Omental fat pad (tissue), 4 donors: Measurements from ENCODE around the gene OR4D2. TPM values are rescaled to one million over a fixed set of nuclear protein-coding genes. Genes with fewer than 3 reads are reported as not detected.

Experiments
- ATAC-seq: fragments of 150-250 bp; one replicate; pipeline ENCODE4 v1.9.1; 2016; ENCODE audit warnings: mild to moderate bottlenecking, moderate library complexity; ENCODE audit not compliant: low FRiP score
- DNase-seq: peaks from one replicate; pipeline ENCODE4 v3.0.0-alpha.2; 2019; ENCODE audit warnings: low spot score
- total RNA-seq, 4 donors: library from RNA; depleted of rRNA; stranded (reverse); fragments of >200 nt; gene quantifications; one replicate each; pipeline ENCODE4 v1.1.0, GENCODE V29; 2016
- TF ChIP-seq, protein P1 (sequence below), 3 donors: fragments of 450-650 bp; IDR thresholded peaks; one replicate each; pipeline ENCODE4 v1.5.1; 2016 to 2017; ENCODE audit warnings: antibody characterized with exemption in 3 of 3, mild to moderate bottlenecking in 3 of 3, moderate library complexity in 2 of 3

The OR4D2 gene
- total RNA-seq, 4 donors from 2014 or later: not detected

DNA sequence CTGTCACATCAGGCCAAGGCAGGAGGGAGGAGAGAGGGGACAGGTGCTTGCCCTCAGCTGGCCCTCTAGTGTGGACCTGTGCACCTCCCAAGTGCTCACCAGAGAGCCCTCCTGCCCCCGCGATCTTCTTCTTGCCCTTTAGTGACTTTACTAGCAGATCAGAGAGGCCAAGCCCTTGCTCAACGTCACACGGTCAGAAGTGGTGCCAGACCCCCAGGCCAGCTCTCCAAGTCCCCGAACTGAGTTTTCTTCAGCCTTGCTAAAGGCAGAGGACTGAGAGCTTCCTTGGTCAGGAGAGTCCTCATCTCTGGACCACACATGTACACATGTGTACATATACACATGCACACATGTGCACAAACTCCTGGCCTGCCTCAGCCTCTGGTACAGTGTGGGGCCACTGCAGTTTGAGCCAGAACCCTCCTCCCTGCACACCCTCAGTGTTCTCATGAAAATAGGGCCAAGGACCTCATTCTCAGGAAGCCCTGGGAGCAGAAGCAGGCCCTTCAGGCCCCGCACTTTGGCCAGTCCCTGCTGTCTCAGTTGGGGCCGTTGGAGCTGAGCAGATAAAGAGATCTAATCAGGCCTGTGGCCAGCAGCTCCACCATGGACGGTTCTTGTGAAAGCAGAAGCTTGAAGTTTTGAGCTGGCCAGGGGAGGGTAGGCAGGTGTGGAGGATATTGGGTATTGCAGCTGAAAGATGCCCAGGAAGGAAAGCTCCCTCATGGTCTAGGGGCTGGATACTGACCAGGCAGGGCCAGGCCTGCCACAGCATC lies 18.4 kb downstream of the OR4D2 start:
- DNase-seq (no peak), ATAC-seq (no peak)
- TF ChIP-seq, protein P1, sequence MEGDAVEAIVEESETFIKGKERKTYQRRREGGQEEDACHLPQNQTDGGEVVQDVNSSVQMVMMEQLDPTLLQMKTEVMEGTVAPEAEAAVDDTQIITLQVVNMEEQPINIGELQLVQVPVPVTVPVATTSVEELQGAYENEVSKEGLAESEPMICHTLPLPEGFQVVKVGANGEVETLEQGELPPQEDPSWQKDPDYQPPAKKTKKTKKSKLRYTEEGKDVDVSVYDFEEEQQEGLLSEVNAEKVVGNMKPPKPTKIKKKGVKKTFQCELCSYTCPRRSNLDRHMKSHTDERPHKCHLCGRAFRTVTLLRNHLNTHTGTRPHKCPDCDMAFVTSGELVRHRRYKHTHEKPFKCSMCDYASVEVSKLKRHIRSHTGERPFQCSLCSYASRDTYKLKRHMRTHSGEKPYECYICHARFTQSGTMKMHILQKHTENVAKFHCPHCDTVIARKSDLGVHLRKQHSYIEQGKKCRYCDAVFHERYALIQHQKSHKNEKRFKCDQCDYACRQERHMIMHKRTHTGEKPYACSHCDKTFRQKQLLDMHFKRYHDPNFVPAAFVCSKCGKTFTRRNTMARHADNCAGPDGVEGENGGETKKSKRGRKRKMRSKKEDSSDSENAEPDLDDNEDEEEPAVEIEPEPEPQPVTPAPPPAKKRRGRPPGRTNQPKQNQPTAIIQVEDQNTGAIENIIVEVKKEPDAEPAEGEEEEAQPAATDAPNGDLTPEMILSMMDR (IDR thresholded peaks at IDR 0.05): no peak

DNA sequence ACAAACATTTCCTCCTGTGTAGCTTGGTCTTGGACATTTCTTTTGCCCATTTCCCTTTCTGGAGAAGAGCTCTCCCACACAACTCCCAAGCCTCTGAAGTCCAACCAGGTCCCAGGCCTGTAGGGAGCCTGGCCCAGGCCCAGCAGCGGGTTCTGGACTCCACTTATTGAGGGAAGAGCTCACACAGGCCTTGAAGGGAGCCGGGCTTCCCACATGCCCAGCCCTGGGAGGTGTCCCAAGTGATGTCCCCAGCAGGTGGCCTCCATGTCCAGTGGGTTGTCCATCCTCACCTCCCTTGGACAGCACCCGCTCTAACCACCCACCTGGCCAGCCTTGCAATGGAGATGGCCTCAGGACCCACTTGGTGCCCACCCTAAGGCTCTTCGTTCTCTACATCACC lies 19.8 kb downstream of the OR4D2 start:
- DNase-seq (no peak), ATAC-seq (no peak)
- TF ChIP-seq, protein P1 (IDR thresholded peaks at IDR 0.05): no peak

DNA sequence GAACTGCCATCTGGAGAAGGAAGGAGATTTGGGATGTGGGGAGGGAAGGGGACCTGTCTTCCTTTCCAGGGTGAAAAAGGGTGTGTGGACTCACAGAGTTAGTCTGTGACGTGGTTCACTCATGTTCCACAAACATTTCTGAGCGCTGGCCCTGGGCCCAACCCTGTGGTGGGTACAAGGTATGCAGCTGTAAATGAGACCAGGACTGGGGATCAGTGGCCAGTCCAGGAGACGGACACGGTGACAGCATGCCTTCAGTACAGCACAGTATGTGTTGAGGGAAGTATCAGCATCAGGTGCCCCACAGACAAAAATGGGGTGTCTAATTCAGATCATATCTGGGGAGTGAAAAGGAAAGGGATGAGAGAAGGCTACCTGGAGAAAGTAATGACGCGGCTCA lies 20.3 kb downstream of the OR4D2 start:
- no peak for DNase-seq
- ATAC-seq: no peak
- TF ChIP-seq, protein P1 (IDR thresholded peaks at IDR 0.05): no peak

DNA sequence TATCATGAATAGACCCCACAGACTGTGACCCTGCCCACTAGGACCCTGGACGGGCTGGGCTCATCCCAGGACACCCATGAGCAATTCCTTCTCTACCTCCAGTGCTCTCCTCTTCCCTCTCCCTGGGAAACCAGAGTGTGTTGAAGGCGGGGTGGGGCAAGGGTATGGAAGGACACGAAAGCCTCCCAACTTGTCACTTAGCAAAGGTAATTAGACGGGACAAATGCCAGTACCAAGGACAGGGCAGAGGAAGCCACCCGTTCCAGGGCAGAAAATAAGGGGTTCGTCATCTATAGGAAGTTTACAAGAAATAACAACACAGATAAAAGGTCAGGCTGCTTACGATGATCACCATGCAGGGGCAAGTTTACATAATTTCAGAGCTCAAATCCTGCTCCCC lies 20.9 kb downstream of the OR4D2 start:
- TF ChIP-seq, protein P1 (IDR thresholded peaks at IDR 0.05): no peak
- ATAC-seq (no peak), DNase-seq (no peak)

DNA sequence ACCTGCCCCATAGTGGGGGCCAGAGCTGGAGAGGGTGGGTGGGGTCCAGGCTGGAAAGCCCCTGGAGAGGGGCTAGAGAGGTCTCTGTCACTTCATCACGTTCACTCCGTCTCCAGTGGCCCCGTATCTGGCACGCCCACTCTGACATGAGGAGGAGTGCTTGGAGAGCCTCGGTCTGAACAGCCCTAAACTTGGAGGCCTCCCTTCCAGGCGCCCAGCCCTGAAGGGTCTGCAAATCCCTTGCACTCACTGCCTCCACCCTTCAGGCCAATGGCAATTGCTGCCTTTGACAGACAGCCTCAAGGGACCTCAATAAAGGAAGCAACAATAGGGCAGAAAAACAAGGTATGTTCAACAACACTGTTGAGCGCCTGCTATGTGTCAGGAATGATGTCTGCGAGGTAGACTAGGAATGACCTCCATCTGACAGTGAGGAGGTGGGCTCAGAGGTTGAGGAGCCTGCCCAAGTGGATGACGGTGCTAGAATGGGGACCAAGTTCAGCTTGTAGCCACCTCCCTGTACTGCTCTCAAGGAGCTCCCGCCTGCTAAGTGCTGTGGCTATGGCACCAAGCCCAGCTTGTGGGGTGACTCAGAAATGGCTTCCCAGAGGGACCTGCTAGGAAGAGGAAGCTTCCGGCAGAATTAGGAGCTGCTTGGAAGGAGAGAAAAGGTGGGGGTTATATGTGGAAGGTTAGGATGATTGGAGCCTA lies 22.8 kb downstream of the OR4D2 start:
- TF ChIP-seq, protein P1 (IDR thresholded peaks at IDR 0.05): no peak
- DNase-seq (no peak), ATAC-seq (no peak)

DNA sequence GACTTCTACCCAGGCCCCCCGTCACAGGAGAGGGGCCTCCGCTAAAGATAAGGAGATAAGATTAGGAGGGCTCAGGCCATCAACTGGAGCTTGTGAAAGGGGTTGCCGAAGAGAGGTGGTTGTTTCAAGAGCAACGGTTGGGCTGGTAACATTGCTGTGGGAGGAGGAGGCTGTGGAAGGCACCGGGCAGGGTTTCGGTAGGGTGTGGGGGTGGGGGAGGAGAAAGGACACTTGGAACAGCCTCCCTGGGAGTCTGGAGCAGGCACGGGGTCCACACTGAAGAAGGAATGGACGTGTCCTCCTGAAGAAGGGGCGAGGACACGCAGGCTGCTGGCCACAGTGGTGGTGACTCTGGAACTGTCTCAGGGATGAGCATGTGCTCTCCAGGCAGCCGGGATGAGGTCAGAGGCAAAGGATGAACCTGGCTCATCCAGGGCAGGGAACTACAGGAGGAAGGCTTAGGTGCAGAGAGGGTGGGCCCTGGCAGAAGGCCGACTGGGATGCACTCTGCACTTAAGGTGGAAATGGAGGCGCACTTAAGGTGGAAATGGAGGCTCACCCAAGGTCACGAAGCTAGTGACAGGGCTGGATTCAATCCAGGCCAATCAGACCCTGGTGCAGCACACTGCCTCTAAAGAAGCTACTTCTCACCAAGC lies 24.6 kb downstream of the OR4D2 start:
- TF ChIP-seq, protein P1 (IDR thresholded peaks at IDR 0.05): no peak
- ATAC-seq: no peak
- DNase-seq: no peak
